ENCODE measurements around the gene ISG20L2.

The ISG20L2 gene

DNA sequence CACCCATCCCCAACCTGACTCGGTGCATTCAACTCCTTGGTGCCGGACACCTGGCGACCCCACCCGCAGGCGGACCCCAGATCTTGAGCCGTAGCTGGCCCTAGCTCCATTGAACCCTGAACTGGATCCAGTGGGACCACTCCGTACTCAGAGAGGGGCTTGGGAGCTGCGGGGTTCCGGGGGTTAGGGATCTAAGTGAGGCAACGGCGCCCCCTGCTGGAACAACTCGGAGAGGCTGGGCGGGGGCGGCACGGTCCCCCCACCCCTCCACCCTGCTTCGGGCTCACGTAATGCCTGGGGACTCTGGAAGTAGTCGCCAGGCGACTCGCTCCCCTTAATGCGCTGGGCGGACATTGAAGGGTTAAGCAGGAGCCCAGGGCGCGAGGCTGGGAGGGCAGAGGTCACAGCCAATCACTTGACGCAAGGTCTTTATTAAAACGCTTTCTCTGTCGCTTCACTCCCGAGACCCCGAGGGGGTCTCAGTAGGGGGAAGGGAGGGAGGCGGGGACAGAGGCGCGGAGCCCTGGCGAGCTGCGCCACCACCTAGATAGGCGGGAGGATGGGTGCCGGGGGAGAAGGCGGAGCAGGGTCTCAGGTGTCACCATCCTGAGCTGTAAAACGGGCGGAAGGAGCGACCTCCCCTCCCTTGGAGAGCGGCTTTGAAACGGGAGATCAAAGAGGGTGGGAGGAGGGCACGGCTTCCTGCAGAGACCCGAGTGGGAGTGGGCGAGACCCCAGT is 22.5 kb downstream of the ISG20L2 start:
- DNase-seq: no peak

DNA sequence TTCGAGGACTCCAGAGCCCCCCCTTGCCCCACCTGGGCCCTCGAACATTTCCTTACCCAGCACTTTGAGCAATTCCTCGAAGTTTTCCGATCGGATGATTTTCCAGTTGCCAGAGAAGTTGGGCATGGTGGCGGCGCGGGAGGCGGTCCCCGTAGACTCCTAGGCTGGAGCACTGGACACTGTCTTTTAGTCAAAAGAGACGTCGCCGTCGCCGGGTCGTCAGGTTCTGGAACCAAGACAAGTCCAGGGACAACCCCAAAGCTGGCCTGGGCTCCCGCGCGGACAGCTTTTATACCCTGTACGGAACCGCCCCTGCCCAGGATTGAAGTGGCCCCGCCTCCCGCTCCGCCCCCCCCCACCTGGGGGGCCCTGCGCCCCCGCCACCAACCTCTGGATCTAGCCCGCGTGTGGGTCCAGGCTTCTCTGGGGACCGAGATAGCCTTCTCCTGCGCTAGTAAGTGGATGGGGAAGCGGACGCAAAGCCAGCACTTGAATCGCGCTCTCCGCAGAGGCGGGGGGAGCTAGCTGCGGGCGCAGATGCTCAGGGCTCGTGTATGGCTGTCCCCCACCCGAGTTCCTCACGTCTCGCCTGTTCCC is 23.1 kb downstream of the ISG20L2 start, which contains the start of gene CRABP2:
Gene CRABP2 (minus strand): TSS at position 263 of the 597 bp plus-strand sequence. CDS start 137 bp downstream, at position 126.
- no peak for DNase-seq

DNA sequence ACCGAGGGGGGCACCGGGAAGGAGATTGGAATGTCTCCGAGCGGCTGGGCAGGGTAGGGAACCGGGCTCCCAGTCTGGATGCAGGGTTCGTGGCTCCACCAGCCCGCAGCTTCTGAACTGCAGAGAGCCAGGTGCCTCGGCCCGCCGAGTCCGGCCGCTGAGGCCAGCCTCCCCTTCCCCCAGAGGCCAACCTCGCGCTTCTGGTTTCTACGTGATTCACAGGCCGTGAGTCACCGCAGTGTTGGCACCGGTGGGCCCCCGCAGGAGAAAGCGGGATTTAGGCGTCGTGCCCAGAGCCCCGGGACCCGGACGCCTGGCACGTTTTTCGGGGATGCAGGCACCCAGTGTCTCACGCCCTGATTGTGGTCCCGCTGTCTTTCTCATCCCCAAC is 23.6 kb downstream of the ISG20L2 start:
- no peak for DNase-seq

DNA sequence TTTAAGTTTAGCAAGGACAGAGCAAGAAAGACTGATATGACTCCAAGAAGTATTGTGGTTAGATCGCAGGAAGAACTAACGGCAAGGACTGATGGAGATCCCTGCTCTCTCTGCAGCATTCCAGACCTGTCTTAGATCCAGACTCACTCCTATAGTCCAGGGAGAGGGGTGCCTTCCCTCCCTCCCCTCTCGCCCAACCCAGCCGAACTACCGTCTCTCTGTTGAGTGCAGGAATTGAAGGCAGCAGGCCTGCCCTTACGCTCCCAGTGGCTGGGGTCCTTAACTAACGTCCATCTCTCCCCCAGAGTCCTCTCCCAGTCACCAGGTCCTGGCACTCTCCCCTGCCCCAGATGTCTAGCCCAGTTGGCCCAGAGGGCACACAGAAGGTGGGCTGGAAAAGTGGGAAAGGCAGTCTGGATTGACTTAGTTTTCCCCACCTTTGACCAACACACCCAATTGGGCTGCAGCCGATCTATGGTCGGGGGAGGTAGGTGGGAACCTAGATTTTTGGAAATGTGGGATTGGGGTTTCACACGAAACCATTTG is 24.3 kb downstream of the ISG20L2 start:
- DNase-seq: no peak

DNA sequence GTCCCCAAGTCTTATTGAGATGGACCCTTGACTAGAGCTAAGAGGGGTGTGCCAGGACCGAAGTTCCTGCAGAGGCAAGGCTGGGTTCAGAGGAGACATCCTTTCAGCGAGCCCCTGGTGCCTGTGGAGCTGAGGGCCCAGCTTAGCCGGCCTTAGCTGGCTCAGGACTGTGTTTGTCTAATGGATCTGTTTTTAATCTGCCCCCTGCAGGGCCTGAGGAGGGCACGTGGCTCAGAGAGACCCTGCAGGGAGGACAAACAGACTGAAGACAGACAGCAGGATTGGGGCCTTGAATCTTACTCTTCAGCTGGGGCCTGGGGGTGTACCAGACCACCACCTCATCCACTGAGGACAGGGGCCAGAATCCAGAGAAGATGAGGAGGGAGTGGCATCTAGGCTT is 24.8 kb downstream of the ISG20L2 start:
- no peak for DNase-seq

DNA sequence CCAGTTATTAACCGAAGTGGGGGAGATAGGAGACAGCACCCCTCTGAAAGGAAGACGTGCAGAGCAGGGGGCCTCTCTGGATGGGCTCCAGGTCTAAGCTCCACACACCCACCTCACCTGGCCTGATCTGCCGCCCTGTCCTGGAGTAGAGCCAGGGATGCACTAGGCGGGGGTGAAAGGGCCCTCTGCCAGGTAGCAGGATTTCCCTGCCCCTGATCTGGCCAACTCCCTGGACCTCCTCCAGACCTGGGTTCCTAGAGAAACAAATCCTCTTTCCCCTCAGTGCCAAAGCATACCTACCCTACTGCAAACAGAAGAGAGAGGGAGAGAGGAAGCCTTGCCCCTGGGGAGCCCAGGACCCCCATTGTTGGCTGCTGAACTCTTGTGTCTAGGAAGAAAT is 25.2 kb downstream of the ISG20L2 start:
- no peak for DNase-seq

DNA sequence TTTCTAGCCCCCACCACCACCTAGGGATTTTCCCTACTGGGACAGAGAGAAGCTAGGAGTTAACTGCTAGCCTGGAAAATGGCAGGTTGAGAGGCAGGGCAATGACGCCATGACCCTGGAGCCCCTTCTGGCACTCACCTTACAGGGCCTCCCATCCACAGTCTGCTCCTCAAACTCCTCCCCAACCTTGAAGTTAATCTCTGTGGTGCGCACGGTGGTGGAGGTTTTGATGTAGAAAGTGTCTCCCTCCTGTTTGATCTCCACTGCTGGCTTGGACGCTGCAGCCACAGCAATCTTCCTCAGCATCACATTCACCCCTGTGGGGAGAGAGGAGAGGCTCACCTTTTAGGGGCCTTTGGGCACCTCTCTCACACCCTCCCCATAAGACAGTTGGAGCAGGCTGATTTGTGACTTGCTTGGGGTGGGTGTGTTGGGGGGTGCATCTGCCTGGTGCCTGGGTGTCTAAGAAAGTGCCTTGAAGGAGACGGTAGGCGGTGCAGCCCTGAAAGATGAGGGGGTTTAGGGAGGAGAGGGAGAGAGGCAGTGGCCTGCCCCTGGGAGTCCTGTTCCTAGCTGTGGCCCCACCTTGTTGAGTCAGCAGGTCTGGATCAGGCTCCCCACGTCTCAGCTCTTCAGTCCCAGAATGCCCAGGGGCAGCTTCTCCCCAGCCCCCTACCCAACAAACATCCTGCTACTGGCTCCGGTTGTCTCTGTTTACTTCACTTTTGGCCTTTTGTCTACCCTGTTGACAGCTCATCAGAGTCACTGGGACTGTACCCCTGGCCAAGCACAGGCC is 27.6 kb downstream of the ISG20L2 start:
- DNase-seq: no peak

DNA sequence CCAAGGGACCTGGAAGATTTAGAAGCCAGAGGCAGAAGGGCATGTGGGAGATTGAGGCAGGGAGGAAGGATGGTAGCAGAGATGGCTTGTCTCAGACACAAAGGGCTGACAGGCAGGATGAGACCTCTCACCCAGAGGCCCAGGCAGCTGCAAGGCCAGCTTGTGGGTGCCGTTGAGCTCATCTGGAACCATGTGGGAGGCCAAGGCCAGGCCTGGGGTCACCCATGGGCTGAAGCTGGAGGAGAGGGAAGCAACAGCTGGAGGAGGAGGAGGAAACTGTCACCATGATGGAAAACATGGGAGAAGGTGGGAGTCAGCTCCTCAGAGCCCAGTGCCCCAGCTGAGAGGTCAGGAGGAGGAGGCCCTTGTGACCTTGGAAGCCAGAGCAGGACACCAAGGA is 29.6 kb downstream of the ISG20L2 start:
- no peak for DNase-seq

DNA sequence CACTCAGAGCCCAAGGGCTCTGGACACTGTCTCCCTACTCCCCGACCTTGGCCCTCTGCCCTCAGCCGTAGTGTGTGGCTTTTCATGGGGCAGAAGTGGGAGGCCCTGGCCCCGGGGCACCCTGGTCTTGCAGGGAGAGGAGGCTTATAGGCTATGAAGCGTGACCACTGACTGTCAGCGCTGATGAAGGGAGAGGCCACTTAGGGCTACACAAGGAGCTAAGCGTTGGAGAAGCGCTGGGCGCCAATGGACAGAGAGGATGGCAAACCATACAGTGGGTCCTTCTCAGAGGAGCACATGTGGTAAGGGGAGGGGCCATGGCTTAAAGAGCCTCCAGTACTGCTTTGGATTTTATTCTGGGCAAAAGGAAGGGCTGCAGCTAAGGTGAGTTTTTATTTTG is 31.1 kb downstream of the ISG20L2 start:
- no peak for DNase-seq

DNA sequence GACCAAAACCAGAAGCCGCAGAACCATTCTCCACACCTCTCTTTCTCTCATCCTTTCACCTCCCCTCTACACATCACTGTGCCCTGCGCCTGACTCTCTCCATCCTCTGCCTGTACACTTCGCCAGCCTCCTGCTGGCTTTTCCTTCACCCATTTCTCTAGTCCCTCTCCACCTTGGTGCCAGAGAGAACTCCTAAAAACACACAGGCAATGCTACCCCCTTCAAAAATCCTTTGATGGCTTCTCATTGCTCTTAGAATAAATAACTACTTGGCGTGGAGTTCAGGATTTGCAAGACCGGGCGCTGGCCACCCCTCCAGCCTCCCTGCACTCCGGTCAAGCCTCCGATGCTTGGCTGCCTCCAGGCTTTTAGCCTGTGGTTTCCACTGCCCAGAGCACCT is 31.8 kb downstream of the ISG20L2 start:
- DNase-seq: no peak

DNA sequence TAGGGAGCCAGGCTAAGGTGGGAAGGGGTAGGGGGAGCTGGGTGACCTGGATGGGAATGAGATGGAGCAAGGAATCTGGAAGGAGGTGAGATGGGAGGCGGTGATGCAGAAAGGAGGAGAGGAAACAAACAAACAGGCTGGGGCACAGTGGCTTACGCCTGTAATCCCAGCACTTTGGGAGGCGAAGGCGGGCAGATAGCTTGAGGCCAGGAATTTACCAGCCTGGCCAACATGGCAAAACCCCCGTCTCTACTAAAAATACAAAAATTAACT is 33.9 kb downstream of the ISG20L2 start:
- no peak for DNase-seq

DNA sequence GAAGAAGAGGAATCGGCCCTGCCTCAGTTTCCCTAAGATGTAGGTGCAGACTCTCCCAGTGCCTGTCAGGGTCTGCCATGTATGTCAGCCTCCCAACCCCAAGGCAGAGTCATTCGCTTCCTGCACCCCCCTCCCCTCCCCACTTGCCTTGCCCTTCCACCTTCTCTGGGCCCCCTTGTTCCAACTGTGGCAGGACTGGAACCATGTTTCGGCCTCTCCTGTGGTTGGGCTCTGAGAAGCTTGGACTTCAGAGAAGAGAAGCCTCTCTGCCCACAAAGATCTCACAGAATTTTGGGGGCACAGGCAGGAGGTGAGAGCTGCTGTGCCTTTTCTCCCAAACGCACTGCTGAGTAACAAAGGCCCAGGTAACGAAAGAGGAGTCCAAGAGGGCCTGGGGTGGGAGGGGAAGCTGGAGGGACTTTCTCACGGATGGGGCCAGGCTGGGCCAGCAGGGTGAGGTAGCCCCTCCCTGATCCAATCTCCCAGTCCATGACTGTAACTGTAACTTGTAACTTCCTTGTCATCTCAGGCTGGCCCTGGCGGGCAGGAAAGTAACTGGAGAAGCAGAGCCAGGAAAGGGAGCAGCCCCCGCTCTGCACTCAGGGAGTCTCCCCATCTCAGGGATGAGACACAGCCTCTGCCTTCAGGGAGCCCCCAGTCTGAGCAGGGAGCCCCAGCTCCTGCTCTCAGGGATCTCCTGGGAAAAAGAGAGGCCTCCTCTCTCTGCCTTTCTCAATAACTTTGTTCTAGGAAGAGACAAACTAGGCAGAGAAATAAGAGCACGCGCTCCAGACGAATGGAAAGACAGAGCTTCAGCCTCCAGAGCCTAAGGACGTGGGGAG is 34.5 kb downstream of the ISG20L2 start:
- no peak for DNase-seq

DNA sequence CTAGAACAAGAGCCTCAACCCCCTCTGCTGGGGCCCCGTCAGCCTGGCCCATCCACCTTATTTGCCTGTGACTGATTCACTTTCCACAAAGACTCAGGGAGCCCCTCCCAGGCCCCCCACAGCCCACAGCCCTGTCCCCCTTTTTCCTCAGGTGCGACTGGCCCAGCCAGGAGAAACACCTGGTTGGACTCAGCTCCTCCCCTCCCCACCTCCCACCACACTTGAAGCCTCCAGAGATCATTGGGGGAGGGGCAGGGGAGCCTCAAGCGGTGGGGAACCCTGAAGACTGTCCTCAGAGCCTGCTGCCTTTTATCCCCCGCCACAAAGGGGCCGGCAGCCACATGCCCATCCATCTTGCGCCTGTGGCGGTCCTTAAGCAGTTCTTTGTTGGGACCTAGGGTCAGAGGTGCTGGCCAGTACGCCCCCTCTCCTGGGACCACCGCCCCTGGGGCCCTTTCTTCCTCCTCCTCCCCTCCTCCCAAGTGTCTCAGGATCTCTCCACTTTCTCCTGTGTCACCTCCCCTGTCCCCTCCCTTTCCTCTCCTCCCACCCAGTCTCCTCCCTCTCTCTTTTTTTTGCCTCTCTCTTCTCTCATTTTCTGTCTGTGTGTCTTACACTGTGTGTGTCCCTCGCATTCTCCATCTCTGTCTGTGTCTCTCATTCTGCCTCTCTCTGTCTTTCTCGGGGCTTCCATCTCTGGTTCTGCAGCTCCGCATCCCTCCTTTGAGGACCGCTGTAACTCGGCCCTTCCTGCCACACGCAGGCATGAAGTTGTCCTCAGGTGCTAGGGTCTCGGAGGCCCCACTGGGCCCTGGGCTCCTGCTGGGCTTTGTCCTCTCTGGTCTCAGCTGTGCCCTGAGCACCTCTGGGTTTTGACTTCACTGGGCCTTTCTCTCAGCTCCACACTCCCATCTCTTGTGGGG is 35.4 kb downstream of the ISG20L2 start:
- DNase-seq: no peak

DNA sequence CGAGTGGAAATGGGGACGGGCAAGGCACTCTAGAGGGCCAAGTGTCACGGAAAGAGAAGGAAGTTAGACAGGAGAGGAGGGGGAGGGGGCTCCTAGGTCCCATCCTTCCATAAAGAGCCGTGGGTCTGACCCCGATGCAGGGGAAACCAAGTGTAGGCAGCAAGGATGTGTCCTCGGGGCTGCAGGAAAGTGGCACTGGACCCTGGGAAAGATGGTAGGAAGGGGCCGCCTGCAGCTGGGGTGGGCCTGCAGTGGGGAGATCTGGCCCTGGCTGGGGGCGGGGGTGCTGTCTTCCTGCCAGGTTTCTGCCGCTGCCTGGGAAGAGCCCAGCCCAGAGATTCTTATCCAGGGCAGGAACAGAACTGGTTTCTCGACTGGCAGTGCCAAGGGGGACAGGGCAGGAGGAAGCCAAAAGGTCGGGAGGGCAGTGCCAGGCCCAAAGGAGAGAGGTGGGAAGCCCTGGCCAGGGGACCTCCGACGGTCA is 36.1 kb downstream of the ISG20L2 start:
- no peak for DNase-seq

DNA sequence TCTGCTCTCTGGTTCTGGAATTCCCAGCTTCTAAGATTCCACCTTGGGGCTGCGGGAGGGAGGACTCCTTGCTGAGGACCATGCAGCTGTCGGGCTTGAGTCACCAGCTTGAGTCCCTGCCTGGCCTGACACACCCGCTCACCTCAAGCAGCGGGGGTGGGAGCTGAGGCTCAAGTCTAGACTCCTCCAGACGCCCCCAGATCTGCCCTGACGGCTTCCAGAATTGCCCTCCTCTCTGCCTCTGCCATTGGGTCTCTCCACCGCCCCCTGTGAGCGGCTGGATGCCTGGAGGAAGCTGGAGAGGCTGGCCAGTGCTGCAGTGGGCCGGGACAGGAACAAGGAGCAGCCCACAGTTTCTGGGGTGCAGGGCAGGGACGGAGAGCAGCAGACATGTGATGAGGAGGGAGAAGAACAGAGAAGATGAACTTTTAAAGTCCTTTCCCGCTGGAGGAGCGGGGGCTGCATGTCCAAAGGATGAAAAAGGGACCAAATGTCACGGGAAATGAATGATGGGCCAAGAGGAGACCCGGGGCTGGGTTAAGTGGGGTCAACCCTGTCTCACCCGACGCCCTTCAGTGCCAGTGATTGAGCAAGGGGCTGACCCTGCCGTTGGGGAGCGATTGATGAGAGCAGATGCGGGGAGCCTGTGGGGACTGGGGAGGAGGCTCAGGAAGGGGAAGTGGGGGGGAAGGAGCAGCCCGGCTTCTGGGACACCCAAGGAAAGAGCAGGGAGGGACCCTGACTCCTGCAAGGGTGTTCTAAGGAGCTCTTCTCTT is 36.7 kb downstream of the ISG20L2 start:
- no peak for DNase-seq

DNA sequence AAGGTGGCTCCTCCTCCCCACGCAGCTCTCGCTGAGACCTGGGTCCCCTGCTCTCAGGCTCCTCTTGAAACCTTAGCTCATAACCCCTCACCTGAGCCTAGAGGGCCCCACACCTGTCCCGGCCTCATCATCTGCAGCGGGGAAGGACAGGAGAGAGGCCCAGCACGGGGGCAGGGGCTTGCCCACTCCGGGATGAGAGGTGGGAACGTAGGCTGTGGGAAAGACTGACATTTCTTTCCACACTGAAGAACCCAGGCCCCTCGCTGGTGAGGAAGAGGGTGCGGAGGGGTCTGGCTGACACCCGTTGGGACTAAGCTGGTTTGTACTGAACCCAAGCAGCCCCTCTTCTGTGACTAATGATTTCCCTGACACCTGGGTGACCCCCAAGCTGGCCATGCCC is 37.4 kb downstream of the ISG20L2 start:
- no peak for DNase-seq

DNA sequence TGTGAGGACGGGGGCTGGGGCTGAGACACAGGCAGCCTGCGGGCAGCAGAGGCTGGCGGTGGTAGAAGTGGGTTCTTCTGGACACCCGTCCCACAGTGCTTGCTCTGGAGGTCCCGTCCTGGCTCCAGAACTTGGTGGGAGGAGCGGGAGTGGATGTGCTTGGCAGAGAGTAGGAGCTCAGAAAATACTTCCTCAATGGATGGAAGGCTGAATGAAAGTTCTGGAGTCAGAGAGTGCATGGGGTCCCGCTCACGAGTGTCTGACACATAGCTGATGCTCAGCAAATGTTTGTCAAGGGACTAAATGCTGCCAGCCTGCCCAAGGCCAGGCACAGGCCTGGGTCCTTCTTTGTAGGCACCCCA is 37.9 kb downstream of the ISG20L2 start:
- no peak for DNase-seq

DNA sequence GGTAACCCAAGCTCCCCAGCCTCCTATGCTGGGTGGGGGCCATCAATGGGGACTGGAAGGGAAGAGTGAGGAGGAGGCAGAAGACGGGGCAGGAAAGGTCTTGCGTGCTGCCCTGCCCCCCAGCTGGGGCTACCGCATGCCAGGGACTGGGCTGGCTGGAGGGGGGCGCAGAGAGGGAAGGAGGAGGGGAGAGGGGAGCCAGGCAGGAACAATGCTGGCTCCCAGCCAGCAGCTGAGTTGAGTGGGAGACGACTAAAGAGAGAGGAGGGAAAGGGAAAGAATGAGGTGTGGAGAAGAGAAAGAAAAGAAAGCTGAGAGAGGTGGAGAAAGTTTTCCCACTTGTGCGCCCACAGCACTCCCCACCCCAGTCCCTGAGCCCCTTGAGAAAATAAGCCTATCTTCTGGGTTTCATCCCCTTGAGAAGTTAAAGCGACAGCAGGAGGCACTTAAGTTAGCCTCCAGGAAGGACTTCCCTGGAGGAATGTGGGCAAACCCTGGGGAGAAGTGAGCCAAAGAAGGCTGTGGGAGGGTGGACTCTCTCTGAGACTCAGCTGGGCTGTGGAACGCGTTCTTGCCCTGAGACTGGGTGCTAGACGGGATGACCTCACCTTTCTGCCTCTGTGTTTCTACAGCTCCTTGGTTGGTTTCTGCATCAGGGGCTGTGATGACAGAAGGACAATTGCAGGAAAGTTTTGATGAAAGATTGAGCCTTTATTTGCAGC is 38.5 kb downstream of the ISG20L2 start:
- no peak for DNase-seq

DNA sequence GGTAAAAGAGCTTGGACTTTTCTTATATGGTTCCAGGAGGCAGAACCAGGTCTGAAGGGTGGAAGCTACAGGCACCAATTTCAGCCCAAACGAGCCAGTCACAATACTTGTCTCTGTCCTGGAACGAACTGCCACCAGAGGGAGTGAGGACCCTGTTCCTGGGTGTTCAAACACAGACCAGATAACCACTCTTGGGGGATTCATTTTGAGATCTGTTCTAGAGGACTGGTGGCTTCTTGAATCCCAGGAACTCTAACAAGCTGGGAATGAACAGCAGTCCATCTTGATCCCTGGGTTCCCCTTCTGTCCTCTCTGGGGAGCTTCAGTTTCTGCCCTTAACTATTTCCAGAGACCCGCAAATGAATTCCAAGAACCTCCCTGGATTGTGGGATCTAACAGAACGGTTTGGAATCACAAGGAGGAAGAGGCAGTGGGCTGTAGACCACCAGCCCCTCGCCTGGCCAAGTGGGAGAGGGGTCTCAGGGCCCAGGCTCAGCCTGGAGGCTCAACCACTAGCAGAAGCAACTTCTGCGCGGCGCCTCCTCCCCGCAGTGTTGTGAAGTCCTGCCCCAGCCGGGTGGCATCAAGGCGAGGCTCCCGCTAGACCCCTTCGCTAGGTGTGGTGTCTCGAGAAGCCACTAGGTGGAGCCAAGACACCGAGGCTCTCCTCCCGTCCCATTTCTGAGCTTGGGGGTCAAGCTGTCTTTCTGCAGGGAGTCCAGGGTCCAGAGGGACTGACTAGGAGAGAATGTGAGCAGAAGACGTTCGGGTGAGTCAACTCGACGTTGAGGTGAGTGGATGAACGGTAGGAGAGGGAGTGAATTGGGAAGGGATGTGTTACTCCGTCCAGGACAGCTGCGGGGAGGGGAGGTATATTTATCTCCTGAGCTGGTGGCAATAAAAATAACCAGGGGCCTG is 39.3 kb downstream of the ISG20L2 start:
- DNase-seq: peak; percentile 61

Data from KG1 (cell line).